Adrenal gland (tissue), 5 donors: ENCODE data around the gene ACTL7A.

Experiments used
- CTCF ChIP-seq, 6 experiments: fragments of 450-650 bp in 4 of 6; fragments of 200-600 bp in 2 of 6; sonication (generic) in 1 of 6; IDR thresholded peaks; 1 replicate in 5 of 6; 2 replicates in 1 of 6; pipeline versions ENCODE4 v1.5.1 to v1.8.0; 2016 to 2021; ENCODE audit warnings: antibody characterized with exemption in 6 of 6, mild to moderate bottlenecking in 2 of 6, moderate library complexity in 1 of 6
- POLR2A ChIP-seq, 2 donors: fragments of 450-650 bp; IDR thresholded peaks; one replicate each; pipeline ENCODE4 v1.6.1; 2017; ENCODE audit warnings: antibody characterized with exemption in 2 of 2, mild to moderate bottlenecking in 2 of 2, moderate library complexity in 1 of 2
- donor health status: DM: no; HTN: no; CAD: no.

GRCh38 chr9:108894225-108894997 is 32.3 kb downstream of the ACTL7A start:
- no peak for TF ChIP-seq POLR2A (IDR thresholded peaks at IDR 0.05)
- TF ChIP-seq CTCF (IDR thresholded peaks at IDR 0.05) = no peak
